Activated CD8-positive, alpha-beta memory T cell treated with anti-CD3 and anti-CD28 coated beads, Interleukin-2, amount 50 U/mL, for 1 hour (primary cell): Measurements from ENCODE around the gene TASP1.

Experiments used
- DNase-seq: peaks from one replicate; pipeline ENCODE4 v3.0.0-alpha.2; 2020; ENCODE audit errors: extremely low read depth

The TASP1 gene

DNA sequence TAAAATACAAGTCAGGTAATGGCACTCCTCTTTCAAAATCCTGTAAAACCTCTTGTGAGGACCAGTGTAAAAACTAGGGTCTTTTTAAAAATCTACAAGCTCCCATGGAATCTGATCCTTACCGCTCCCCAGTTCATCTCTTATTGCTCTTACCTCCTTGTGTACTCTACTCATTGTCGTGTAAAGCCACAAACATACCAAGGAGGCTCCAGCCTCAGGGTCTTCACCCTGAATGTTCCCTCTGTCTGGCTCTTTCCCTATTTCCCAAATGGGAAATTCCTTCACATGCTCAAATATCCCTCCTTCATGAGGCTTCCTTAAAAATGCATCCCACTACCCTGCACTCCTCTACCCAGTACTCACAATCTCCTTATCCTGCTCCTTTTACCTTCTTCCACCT, 67.1 kb downstream of the TASP1 start:
- no peak for DNase-seq

DNA sequence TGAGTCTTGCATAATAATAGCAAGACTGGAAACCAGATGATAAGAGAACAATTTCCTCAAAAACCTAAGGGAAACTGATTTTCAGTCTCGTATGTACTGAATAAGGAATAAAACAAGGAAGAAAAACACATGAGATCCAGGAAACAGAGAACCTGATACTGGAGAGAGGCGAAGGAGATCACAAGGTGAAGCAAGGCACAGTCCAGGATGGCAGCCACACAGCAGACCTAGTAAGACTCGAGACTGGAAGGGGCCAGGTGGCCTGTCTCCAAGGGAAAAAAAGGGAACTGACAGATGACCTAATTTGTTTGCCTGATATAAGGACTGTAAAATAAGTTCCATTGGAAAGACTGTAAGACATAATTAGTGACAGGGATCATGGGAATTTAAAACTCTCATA, 71.1 kb downstream of the TASP1 start:
- no peak for DNase-seq

DNA sequence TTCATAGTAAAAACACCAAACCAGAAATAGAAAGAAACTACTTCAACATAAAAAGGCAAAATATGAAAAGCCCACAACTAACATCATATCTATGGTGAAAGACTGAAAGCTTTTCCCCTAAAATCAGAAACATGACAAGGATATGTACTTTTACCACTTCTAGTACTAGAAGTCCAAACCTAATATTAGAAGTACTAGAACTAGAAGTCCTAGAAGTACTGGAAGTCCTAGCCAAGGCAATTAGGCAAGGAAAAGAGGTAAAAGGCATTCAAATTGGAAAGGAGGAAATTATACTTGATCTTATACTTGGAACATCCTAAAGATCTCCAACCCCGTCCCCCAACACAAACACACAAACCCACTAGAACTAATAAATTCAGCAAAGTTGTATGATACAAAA, 74.9 kb downstream of the TASP1 start:
- DNase-seq: no peak

DNA sequence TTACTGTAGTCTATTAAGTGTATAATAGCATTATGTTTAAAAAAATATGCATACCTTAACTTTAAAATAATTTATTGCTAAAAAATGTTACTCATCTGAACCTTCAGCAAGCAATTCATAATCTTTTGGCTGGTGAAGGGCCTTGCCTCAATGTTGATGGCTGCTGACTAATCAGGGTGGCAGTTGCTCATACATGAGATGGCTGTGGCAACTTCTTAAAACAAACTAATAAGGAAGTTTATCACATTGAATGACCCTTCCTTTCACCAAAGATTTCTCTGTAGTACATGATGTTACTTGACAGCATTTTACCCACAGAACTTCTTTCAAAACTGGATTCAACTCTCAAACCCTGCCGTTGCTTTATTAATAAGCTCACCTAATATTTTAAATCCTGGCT, 84.0 kb downstream of the TASP1 start:
- no peak for DNase-seq

DNA sequence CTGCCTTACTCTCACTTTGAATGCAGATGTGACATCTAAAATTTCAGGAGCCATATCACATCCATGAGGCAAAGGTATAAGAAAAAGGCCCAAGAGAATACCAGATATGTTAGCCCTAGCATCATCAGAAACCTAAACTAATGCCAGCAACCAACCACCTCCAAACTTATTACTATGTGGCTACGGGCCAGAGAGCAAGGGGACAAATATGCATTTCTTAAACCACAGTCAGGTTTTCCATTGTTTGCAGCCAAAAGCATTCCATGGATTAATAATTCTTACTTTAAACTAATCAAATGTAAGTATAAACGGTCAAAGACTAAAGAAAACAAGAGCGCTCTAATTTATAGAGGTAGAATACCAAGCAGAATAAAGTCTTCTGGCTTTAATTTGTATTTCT, 84.7 kb downstream of the TASP1 start:
- DNase-seq: no peak

DNA sequence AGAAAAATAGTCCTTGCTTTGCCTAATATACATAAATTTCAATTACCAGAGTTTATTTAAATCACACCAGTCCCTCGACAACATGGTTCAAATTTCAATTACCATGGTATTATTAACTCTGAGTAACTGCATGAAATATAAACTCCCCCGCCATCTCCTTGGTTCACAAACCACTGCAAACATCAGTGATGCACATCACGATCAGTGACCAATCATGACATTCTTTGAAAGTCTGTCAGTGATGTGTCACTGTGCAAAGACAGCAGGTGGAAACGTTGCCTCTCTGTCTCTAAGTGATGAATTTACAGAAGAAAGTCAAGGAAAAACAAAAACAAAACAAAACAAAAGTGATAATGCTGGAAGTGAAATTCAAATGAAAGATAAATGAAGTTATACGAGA, 86.7 kb downstream of the TASP1 start:
- no peak for DNase-seq

DNA sequence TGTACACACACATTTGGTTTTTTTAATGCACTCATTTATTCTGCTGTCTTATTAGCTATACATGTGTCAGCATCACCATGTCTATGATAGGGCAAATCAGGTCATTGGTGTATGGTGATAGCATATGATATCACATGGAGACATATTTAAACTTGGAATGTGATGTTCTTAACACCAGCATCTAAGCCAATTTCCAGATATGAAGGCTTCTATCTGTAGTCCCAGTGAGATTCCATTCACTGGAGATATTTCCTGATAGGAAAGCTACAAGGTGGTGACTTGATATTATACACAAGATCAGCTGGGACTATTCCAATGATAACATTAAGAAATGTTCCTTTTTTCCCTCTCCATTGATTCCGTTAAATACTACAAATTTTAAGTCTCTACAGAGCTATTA, 89.3 kb downstream of the TASP1 start:
- DNase-seq: no peak

DNA sequence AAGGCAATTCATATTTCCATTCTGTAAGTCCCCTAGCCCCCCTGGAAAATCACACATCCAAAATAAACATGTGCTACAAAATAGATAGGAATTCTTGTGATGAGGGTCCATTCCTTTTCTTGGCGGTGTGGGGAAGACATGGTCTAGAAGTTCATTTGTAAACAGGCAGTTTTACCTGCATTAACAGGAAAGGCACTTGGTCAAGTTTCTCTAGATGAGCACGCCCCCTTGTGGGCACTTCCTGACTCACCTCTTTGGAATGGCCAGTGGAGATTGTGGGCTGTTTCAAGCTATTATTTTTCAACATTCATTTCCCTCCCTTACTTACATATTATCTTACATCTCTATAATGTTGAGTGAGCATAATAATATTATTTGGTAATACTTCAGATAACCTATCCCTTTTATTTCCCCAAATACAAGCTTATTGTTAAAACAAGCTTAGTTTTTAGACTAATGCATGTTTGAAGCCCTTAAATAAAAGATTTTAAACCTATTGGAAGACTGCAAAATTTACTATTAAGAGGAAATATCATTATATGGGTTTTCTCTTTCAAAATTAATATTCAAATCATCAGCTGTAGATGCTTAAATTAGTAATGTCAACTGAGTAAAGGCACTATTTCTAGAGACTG, 92.1 kb downstream of the TASP1 start:
- peak; percentile 5 for DNase-seq

DNA sequence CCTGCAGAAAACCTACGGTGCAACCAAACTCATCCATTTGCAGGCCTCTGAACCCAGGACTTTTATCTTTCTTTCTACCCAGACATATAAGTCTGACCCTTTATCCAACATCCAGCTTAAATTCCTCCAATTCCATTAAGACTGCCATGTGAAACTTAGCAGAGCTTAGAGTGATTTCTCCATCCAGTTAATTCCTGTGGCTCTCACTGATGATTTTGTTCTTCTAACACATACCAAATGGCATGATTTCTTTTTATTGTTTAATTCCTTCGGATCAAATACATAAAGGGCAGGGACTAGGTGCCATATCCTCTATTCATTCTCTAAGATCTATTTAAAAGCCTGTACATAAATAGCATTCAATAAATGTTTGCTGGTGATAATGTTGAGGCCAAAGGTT, 92.9 kb downstream of the TASP1 start:
- no peak for DNase-seq

DNA sequence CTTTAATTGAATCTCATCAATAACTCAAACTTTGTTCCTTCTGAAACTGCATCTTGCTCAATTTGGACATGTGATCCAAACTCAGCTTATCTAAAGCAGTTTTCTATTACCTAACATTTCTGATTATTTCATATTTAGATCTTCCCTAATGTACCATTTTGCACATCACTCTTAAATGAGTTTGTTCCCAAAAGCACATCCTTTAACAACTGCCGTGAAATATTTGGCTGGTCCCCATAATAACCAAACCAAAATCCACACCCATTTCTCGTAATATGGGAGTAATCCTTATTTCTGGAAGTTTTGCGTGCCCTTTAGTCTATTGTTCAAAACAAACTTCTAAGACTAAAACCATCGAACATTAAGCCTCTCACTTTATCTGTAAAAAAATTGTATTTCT, 94.9 kb downstream of the TASP1 start:
- no peak for DNase-seq

DNA sequence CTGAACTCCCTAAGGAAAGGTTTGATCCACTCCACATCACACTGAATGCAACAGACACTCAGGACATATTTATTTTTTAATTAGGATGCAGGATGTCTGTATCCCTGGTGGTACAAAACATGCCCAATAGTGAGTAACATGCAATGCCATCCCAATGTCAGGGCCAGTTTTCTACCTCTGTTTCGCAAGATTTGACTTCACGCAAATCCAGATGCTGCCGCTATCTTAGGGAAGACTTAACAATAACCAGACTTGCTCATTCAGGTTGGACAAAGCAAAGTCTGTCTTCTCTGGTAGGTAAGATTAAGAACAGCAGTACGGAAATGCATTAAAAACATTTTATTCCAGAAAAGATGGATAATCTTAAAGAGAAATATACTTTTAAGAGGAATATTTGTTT, 103.1 kb downstream of the TASP1 start:
- no peak for DNase-seq

DNA sequence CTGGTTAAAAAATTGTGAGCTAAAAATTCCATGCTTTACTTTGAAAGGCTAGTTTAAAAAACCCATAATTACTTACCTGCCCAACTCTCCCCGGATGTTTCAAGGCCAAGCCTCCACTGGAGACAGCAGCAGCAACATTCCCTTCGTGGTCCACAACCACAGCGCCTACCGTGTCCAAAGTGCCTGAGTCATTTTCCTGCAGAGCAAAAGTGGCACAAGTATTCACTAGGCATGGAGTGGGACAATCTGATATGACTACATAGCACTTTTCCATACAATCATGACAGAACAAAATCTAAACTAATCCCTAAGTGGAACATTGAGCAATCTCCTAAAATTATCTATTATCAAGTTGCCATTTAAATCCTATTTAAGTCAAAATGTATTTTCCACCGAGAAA, 104.8 kb downstream of the TASP1 start:
- DNase-seq: no peak

DNA sequence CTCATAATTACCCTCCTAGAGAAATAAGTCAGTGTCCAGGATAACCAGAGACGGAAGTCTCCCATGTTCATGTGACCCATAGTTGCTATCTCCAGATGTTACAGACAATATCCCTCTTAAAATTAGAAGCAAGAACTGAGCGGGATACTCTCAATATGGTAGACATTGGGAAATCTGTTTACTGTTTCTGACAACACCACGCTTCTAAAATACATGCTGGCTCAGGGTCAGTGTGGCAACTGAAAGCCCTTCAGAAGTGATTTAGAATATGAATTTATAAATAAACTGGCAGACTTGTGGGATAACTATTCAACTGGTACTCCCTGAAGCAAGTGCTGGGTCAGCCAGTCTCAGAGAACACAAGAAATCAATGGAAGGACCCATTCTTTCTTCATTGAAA, 108.6 kb downstream of the TASP1 start:
- DNase-seq: no peak

DNA sequence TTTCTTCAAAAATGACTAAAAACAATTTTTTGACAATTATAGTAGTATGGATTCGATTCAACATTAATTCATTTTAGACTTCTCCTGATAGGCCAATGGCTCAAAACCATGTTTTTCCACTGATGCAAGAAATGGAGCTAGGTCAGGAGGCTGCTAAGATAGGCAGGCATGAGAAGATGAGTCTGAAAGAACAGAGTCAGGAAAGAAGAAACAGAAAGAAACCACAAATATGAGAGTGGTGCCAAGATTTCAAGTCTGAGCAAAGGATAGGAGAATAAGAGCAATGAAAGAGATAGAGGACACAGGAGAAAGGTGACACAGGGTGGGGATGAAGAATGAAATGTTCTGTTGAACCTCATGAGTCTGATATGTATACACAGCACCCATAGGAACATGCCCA, 112.2 kb downstream of the TASP1 start:
- DNase-seq: no peak

DNA sequence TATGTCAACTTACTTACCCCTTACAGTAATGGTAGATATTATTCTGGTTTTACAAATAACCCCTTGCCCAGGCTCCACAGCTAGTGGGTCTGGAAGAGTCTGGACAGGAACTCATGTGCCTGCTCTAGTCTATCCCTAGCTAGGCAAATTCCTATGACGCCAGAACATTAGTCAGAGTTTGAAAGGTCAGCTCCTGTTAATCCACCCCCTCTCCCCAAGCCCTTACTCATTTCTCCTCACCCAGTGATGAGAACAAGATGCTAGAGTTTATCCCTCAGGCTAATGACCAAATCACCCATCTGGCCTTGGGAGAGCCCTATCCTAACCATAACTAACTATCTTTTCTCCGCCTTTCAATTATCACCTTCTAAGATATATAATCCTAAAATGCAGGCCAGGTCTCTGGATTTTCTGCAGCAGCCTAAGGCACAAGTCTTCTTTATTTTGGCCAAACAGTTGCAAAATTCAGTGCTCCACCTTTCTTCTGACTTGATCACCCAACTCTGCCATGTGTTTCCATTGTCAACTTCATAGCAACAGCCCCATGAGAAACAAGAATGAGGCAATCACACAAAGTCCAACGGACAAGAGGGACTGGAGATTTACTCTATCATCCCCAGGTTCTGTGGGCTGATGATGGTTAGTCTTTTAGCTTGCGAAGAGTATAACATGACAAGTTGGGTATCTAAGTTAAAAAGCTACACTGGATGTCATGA, 113.3 kb downstream of the TASP1 start:
- DNase-seq: no peak

DNA sequence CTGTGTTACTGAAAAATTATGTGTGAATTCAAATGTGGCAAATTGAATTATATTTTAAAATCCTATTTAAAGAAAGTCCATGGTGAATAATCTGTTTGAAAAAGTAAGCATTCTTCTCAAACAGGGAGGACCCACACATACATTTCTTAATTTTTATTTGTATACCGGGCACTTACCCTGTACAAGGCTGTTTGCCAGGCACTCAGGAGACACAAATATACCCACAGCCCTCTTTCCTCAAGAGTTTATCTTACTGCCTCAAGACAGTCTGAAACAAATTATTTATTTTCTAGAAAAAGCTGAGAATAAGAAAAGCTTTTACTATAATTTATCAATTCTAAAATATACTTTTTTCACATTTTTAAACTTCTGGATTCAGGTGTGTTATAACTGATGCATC, 114.4 kb downstream of the TASP1 start:
- DNase-seq: no peak

DNA sequence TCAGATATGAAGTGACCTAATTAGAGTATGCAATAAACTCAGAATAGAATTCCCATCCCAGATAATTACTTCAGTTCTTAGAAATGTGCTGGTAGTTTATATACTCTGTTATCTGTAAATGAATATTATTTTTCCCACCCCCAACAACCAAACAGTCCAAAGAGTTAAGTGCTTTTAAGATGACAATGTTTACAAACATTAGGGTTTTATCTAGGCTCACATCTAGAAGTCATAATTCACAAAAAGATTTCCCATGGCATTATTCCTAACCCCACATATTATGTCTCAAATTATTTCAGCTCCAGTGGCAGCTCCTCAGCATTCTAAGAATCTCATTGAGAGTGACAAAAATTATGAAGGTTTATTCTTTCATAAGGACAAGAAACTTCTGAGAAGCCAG, 120.9 kb downstream of the TASP1 start:
- no peak for DNase-seq

DNA sequence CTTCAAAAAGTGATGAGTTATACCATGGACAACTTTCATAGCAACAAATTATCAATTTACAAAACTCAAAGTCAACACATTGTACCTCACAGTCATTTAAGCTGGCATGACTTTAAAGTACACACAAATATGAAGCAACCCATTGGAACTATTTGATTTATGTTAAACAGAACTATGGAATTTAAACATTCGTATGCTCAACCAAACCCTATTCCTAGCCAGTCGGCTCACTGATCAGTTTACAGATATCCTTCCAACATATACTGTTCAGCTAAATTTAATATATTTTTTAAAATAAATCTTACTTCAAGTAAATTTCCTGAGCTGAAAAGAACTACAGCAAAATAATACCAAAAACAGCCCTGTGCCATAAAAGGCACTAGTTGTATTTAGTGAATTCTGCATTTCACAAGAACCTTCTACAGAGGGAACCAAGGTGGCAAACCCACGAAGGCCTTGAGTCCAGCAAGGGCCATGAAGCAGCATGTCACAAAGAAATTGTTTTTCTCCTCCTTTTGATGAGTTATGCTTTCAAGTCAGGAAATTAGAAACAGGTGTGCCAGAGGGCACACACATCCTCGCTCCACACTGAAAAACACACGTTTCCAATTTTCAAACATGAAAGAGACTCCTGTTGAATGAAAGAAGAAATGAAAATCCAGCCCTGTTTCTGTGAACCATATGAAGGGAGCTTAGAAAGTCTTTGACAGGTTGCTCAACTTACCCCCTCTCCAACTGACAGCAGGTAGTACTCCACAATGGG, 122.8 kb downstream of the TASP1 start:
- DNase-seq: no peak

DNA sequence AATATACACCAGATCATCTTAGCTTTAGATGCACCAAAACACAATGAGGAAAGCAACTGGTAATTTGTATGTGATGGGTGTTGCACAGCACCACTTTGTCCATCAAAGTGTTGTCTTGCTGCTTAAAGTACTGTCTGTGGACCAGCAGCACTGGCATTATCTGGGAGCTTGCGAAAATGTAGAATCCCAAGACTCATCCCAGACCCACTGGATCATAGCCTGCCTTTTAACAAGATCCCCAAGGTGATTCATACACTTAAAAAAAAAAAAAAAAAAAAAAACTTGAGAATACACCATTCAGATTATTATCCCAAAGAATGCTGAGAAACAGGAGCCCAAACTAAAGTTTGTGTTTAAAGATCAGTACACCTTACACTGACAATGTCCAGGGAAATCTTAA, 123.4 kb downstream of the TASP1 start:
- no peak for DNase-seq

DNA sequence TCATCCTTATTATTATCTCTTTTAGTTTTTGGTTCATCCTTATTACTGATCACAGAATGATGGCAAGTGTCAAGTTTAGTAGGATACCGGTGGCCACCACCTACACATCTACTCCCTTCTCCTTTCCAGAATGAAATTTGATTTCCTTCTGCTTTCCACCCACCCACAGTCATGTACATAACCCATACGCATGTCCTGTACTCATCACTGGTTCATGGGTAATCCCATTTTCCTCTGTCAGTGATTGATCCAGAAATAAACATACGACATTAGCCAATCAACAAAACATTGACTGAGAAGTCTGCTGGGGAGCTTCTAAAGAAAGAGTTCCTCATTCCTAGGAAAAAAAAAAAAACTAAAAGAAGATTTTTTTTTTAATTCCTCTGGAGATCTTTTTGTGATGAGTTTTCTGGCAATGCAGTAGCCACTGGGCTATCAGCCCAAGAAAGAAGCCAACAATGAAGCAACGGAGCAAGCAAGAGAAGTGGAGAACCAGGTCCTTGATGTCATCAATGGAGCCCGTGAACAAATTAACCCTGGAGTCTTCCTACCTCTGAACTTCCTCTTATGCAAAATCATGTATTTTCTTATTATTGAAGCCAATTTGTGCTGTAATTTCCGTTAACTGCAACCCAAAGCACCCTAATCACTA, 127.8 kb downstream of the TASP1 start:
- no peak for DNase-seq

DNA sequence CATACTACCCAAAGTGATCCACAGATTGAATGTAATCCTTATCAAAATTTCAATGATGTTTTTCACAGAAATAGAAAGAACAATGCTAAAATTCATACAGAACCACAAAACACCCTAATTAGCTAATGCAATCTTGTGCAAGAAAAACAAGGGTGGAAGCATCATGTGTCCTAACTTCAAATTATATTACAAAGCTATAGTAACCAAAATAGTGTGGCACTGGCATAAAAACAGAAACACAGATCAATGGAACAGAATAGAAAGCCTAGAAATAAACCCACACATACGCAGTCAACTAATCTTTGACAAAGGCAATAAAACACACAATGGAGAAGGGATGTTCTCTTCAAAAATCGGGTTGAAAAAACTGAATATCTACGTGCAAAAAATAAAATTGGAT, 131.1 kb downstream of the TASP1 start:
- no peak for DNase-seq

DNA sequence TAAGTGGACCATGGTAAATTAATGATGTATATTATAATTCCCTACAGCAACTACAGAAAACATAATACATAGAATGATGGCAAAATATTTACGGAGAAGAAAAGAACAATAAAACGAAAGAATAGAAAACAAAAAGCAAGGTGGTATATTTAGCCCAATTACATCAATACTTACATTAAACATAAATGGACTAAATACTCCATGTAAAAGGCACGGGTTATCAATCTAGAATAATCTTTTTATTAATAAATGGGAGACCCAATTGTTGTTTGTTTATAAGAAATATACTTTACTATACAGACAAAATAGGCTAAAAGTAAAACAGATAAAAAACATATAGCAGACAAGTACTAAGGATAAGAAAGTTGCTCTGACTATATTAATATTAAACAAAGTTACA, 137.2 kb downstream of the TASP1 start:
- no peak for DNase-seq

DNA sequence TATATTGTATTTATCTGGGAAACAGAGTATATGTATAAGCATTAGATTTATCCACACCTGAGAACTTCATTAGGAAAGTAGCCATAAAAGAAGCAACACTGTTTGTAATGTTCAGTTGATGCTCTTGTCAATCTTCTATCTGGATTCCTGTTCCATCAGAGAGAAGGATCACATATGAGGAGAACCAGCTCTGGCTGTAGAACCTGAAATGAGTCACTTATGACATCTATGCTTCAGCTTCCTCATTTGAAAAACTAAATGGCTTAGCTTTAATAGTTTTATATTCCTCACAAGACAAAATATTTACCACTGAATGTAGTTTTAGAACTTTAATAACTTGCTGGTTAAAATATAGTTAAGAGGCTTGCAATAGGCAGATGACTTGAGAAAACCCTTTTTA, 144.7 kb downstream of the TASP1 start:
- DNase-seq: no peak
